Keratinocyte (primary cell): ENCODE measurements around the gene ARL17B. TPM values are rescaled to one million over a fixed set of nuclear protein-coding genes. Genes with fewer than 3 reads are reported as not detected.
"Not testable (repeated sequence)": the region's sequence is repeated elsewhere in the genome, so short reads cannot be mapped to it uniquely, and the experiment has no call there.

ENCODE experiments used
- DNase-seq: peaks from one replicate; pipeline ENCODE4 v3.0.0-alpha.2; 2011; ENCODE audit warnings: low read depth, missing footprints, low spot score
- FAIRE-seq: peaks from 2 replicates; lab custom pipeline; 2011; peaks lifted over from hg19 to GRCh38; lab: Jason Lieb, UNC
- H2AFZ ChIP-seq: 2 replicates; pipeline ENCODE4 v1.6.0; 2012; ENCODE audit warnings: low read length, control low read depth, inconsistent platforms; ENCODE audit not compliant: control insufficient read depth
- H3K27ac ChIP-seq: 2 replicates; pipeline ENCODE4 v1.5.1; 2011; ENCODE audit warnings: low read length; ENCODE audit not compliant: control insufficient read depth, insufficient read depth
- H3K27me3 ChIP-seq: 3 replicates; pipeline ENCODE4 v1.6.0; 2011; ENCODE audit warnings: low read length; ENCODE audit not compliant: control insufficient read depth, insufficient read depth; ENCODE audit errors: extremely low read depth
- H3K36me3 ChIP-seq, 2 experiments: 2 replicates in 1 of 2; 3 replicates in 1 of 2; pipeline ENCODE4 v1.5.1; 2011; ENCODE audit warnings: low read length in 2 of 2, mild to moderate bottlenecking in 1 of 2; ENCODE audit not compliant: control insufficient read depth in 2 of 2, insufficient read depth in 2 of 2; ENCODE audit errors: extremely low read depth in 1 of 2
- H3K4me1 ChIP-seq: 3 replicates; pipeline ENCODE4 v1.5.1; 2011; ENCODE audit warnings: low read length; ENCODE audit not compliant: control insufficient read depth, insufficient read depth; ENCODE audit errors: extremely low read depth
- H3K4me2 ChIP-seq: 3 replicates; pipeline ENCODE4 v1.6.0; 2011; ENCODE audit warnings: low read depth, low read length; ENCODE audit not compliant: control insufficient read depth, insufficient read depth; ENCODE audit errors: extremely low read depth
- H3K4me3 ChIP-seq, 3 experiments: fragments of 200-600 bp in 1 of 3; sonication (generic) in 1 of 3; 2 replicates in 2 of 3; 3 replicates in 1 of 3; pipeline ENCODE4 v1.5.1; 2011 to 2016; ENCODE audit warnings: low read length in 3 of 3, mild to moderate bottlenecking in 3 of 3, control low read depth in 2 of 3, inconsistent platforms in 1 of 3, low read depth in 1 of 3, mixed read lengths in 1 of 3, mixed run types in 1 of 3, moderate library complexity in 1 of 3; ENCODE audit not compliant: control insufficient read depth in 2 of 3, insufficient read depth in 2 of 3; ENCODE audit errors: extremely low read depth in 1 of 3
- H3K79me2 ChIP-seq: 2 replicates; pipeline ENCODE4 v1.6.0; 2012; ENCODE audit warnings: low read length; ENCODE audit not compliant: control insufficient read depth, insufficient read depth
- H3K9ac ChIP-seq: 3 replicates; pipeline ENCODE4 v1.6.0; 2011; ENCODE audit warnings: low read length; ENCODE audit not compliant: control insufficient read depth, insufficient read depth; ENCODE audit errors: extremely low read depth
- H3K9me1 ChIP-seq: 3 replicates; pipeline ENCODE4 v1.6.0; 2011; ENCODE audit warnings: low read length; ENCODE audit not compliant: control insufficient read depth, insufficient read depth; ENCODE audit errors: extremely low read depth
- H3K9me3 ChIP-seq: 2 replicates; pipeline ENCODE4 v1.5.1; 2012; ENCODE audit warnings: low read depth, low read length; ENCODE audit not compliant: control insufficient read depth
- H4K20me1 ChIP-seq: 3 replicates; pipeline ENCODE4 v1.6.0; 2011; ENCODE audit warnings: low read length; ENCODE audit not compliant: control insufficient read depth, insufficient read depth; ENCODE audit errors: extremely low read depth
- dilution Hi-C: fragments of 300-500 bp; cut with MboI; formaldehyde crosslinking; loops from one replicate; pipeline ENCODE4 v1.7.0; 2020; ENCODE audit warnings: low sequenced_read_pairs; ENCODE audit not compliant: extremely low pct_ligation_motif_present
- polyA plus RNA-seq, 5 experiments: library from polyadenylated mRNA; depleted of rRNA in 3 of 5; stranded (reverse) in 3 of 5; stranded (forward) in 1 of 5; unstranded in 1 of 5; fragments of >200 nt; gene quantifications; 1 replicate in 1 of 5; 2 replicates in 3 of 5; 3 replicates in 1 of 5; pipeline versions ENCODE4 v1.2.1 to v1.2.3, GENCODE V29; 2011 to 2012; ENCODE audit warnings: missing spikeins in 2 of 5, low read depth in 1 of 5, low replicate concordance in 1 of 5

Gene ARL17B
- polyA plus RNA-seq, 1 donor (not counting 4 experiments of a cell fraction or from before 2014, with no cell fraction given): 9.7 TPM

DNA sequence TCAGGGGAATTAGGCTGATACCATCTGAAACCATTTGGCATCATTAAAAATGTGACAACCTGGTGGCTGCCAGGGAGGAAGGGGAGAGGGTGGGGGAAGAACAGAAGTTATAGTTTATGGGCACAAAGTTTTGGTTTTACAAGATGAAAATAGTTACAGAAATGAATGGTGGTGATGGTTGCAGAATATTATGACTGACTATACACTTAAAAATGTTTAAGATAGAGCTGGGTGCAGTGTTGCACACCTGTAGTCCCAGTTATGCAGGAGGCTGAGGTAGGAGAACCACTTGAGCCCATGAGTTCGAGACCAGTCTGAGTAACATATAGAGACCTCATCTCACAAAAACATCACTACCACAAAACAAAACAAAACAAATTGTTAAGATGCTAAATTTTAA, 12.5 kb downstream of the ARL17B start:
- H3K4me1 ChIP-seq, H3K27me3 ChIP-seq, H3K4me3 ChIP-seq, H2AFZ ChIP-seq, H3K4me2 ChIP-seq, H3K9me1 ChIP-seq, H4K20me1 ChIP-seq, DNase-seq, H3K36me3 ChIP-seq, H3K9me3 ChIP-seq, dilution Hi-C loops, FAIRE-seq, H3K79me2 ChIP-seq, H3K9ac ChIP-seq, H3K27ac ChIP-seq: not testable (repeated sequence)

DNA sequence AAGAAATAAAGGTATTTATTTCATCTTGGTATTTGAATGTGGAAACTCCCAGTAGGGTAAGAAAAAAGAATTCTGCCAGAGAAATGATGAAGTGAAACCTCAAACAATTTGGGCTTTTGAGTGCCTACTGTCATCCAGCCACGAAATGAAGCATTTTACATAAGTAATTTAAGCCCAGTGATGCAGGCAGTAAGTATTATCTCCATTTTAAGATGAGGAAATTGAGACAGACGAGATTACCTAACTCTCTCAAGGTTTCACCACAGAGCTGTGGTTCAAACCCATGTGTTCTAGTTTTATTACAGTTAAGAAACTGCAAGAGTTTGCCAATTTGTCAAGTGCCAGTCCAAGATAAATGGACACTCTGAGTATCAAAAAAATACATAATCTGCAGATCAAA, 13.2 kb downstream of the ARL17B start:
- H3K9ac ChIP-seq, H4K20me1 ChIP-seq, H3K4me1 ChIP-seq, H2AFZ ChIP-seq, H3K79me2 ChIP-seq, H3K4me2 ChIP-seq, H3K9me3 ChIP-seq, DNase-seq, dilution Hi-C loops, H3K4me3 ChIP-seq, H3K27me3 ChIP-seq, H3K27ac ChIP-seq, H3K36me3 ChIP-seq, FAIRE-seq, H3K9me1 ChIP-seq: not testable (repeated sequence)

DNA sequence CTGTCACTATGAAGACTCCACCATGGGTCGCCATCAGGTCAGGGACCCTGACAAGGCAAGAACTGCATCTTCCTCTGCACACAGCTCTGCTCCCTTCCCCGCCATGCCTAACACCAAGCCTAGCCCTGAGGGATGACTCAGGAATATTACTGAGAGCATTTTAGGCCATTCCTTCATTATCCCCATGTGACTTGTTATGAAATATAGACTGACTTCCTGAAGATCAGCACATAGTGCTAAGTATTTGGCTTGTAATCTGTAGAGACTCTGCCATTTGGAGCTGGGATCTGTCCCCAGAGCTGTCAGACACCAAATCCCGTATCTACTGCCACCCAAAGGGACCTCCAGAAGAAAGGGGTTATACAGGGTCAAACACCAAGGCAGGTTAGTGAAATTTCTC, 19.4 kb downstream of the ARL17B start:
- H3K9me3 ChIP-seq, H3K27ac ChIP-seq, H3K27me3 ChIP-seq, DNase-seq, dilution Hi-C loops, H2AFZ ChIP-seq, H4K20me1 ChIP-seq, H3K79me2 ChIP-seq, H3K4me1 ChIP-seq, H3K9me1 ChIP-seq, H3K4me3 ChIP-seq, H3K9ac ChIP-seq, H3K4me2 ChIP-seq, FAIRE-seq, H3K36me3 ChIP-seq: not testable (repeated sequence)

DNA sequence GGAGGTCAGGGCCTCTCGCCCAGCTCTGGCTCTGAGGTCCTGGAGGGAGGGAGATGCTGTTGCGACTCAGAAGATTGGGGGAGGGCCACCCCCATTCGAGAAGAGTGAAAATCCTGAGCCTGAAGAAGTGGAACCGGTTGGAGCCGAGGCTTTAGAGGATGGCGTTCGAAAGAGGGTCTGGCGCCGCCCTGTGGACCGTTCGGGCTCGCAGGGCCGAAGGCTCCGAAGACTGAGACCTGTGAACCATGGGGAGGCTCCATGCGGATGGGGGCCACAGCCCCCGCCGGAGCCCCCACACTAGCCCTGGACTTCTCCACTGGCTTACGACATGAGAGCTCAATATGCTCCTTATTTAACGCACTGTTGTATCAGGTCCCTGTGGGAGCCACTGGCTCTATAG, 20.3 kb downstream of the ARL17B start:
- FAIRE-seq, H3K4me2 ChIP-seq, H3K27ac ChIP-seq, H3K9me1 ChIP-seq, H2AFZ ChIP-seq, H4K20me1 ChIP-seq, H3K27me3 ChIP-seq, H3K36me3 ChIP-seq, dilution Hi-C loops, H3K9ac ChIP-seq, DNase-seq, H3K4me3 ChIP-seq, H3K9me3 ChIP-seq, H3K79me2 ChIP-seq, H3K4me1 ChIP-seq: not testable (repeated sequence)

DNA sequence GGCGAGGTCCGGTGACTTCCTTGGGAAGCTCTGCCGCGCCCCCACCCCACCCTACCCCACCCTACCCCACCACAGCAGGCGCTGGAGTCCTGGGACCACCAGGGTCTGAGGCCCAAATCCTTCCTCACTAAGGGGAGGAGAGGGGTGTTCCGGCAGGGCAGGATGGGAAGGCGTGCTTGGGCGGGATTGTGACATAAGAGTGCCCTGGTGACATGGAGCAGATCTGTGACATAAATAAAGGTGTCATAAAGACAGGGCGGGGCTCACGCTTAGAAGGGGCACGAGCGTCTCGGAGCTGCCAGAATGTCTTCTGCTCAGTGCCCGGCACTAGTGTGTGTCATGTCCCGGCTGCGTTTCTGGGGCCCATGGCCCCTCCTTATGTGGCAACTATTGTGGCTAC, 66.7 kb downstream of the ARL17B start, which contains the start of gene LRRC37A:
TSS of gene LRRC37A (plus strand) at position 301 of the 400 bp plus-strand sequence. CDS start at position 304, 3 bp downstream.
- FAIRE-seq, H3K27ac ChIP-seq, H3K36me3 ChIP-seq, H3K9me1 ChIP-seq, H3K9me3 ChIP-seq, H4K20me1 ChIP-seq, H2AFZ ChIP-seq, H3K9ac ChIP-seq, dilution Hi-C loops, H3K4me3 ChIP-seq, H3K4me2 ChIP-seq, H3K27me3 ChIP-seq, H3K79me2 ChIP-seq, DNase-seq, H3K4me1 ChIP-seq: not testable (repeated sequence)
